ENCODE results near the gene TMEM184B. TPM values are rescaled to one million over a fixed set of nuclear protein-coding genes. Genes with fewer than 3 reads are reported as not detected.
"Not testable (repeated sequence)": the region's sequence is repeated elsewhere in the genome, so short reads cannot be mapped to it uniquely, and the experiment has no call there.

Gene TMEM184B
- total RNA-seq, 1 experiment from 2014 or later, result 89.7 TPM

GRCh38 chr22:38178605-38178937 is 94.2 kb downstream of the TMEM184B start:
- H3K9me3 Mint-ChIP-seq; H3K4me3 Mint-ChIP-seq; ATAC-seq; H3K27ac Mint-ChIP-seq; H3K27me3 Mint-ChIP-seq (ENCODE audit: low read depth); POLR2A ChIA-PET; DNase-seq (ENCODE audit: low spot score); H3K36me3 Mint-ChIP-seq: not testable (repeated sequence)
- peaks cover 26% of the 10 kb centered on the region for H3K4me1 Mint-ChIP-seq
- CTCF ChIA-PET, result interaction anchor here (1.2 to 1.4 kb wide), 3 partner anchors 23 to 126 kb away, joined by 3 to 6 read pairs (median 6); partner anchors contain the start of gene MAFF
- 0 out of 2 replicates have a peak, but pooled peaks have one; percentile 22 for TF ChIP-seq ZNF121 (CRISPR knock-in tag; IDR thresholded peaks at IDR 0.05)

- Mint-ChIP-seq H3K4me3 (no peak overlapping the region), H3K27ac (peak overlapping the region; percentile 68), H3K9me3 (no peaks in the 10 kb centered on the region), H3K4me1 (peaks cover 30% of the 10 kb centered on the region), H3K27me3 (ENCODE audit: low read depth) (no peaks in the 10 kb centered on the region), H3K36me3 (no peaks in the 10 kb centered on the region)
- DNase-seq (ENCODE audit: low spot score) (no peak), ATAC-seq (no peak)
- ChIA-PET POLR2A (no interaction called here), CTCF (interaction anchor here (1.2 to 5.3 kb wide), 4 partner anchors 24 to 126 kb away, joined by 3 to 23 read pairs (median 6); partner anchors contain the start of gene MAFF)
- peak; percentile 61 for TF ChIP-seq GABPB1 (CRISPR knock-in tag; IDR thresholded peaks at IDR 0.05)
- no peak for TF ChIP-seq HMGA2 (CRISPR knock-in tag; IDR thresholded peaks at IDR 0.05)
These were observed 94.7 kb downstream of the TMEM184B start for GRCh38 chr22:38177926-38178604.

GRCh38 chr22:38177571-38177925 is 95.3 kb downstream of the TMEM184B start:
- CTCF ChIA-PET, result interaction anchor here (1.4 to 5.3 kb wide), 3 partner anchors 24 to 125 kb away, joined by 3 to 23 read pairs (median 6); partner anchors contain the start of gene MAFF
- Mint-ChIP-seq H3K27ac (peak overlapping the region; percentile 68), H3K4me1 (peaks cover 34% of the 10 kb centered on the region)
- DNase-seq (ENCODE audit: low spot score); H3K9me3 Mint-ChIP-seq; ATAC-seq; H3K4me3 Mint-ChIP-seq; H3K36me3 Mint-ChIP-seq; H3K27me3 Mint-ChIP-seq (ENCODE audit: low read depth); POLR2A ChIA-PET: not testable (repeated sequence)

GRCh38 chr22:38177044-38177443 is 95.8 kb downstream of the TMEM184B start:
- TF ChIP-seq ZNF396 (CRISPR knock-in tag; IDR thresholded peaks at IDR 0.05; ENCODE audit: borderline replicate concordance) (no peak), ZBTB21 (CRISPR knock-in tag; IDR thresholded peaks at IDR 0.05; ENCODE audit: borderline replicate concordance) (no peak), ATF1 (CRISPR knock-in tag; IDR thresholded peaks at IDR 0.05) (no peak), ERG (CRISPR knock-in tag; IDR thresholded peaks at IDR 0.05) (no peak)
- no peak overlapping the region for H3K27ac Mint-ChIP-seq
- no peaks in the 10 kb centered on the region for H3K9me3 Mint-ChIP-seq
- H3K4me1 Mint-ChIP-seq, result peaks cover 34% of the 10 kb centered on the region
- ChIA-PET POLR2A (interaction anchor here (0.6 kb wide), 1 partner anchor 20 kb away, joined by 3 read pairs; no protein-coding TSS in a partner anchor), CTCF (interaction anchor here (1.0 to 5.3 kb wide), 2 partner anchors 63 to 75 kb away, joined by 3 to 23 read pairs; no protein-coding TSS in a partner anchor)
- DNase-seq (ENCODE audit: low spot score), result no peak
- ATAC-seq, result no peak
- H3K4me3 Mint-ChIP-seq, result no peak overlapping the region
- no peaks in the 10 kb centered on the region for H3K27me3 Mint-ChIP-seq (ENCODE audit: low read depth)
- no peaks in the 10 kb centered on the region for H3K36me3 Mint-ChIP-seq

- no peaks in the 10 kb centered on the region for H3K27me3 Mint-ChIP-seq (ENCODE audit: low read depth)
- ChIA-PET POLR2A (interaction anchor here (0.6 kb wide), 1 partner anchor 21 kb away, joined by 3 read pairs; no protein-coding TSS in a partner anchor), CTCF (interaction anchor here (0.6 to 5.3 kb wide), 4 partner anchors 62 to 79 kb away, joined by 3 to 23 read pairs (median 4); no protein-coding TSS in a partner anchor)
- H3K4me3 Mint-ChIP-seq, result no peak overlapping the region
- ATAC-seq, result no peak
- H3K4me1 Mint-ChIP-seq, result peaks cover 30% of the 10 kb centered on the region
- no peak overlapping the region for H3K27ac Mint-ChIP-seq
- H3K9me3 Mint-ChIP-seq, result no peaks in the 10 kb centered on the region
- DNase-seq (ENCODE audit: low spot score), result no peak
- H3K36me3 Mint-ChIP-seq, result no peaks in the 10 kb centered on the region
- no peak for TF ChIP-seq ZNF138 (CRISPR knock-in tag; conservative IDR thresholded peaks at IDR 0.05)
- no peak for TF ChIP-seq ZNF423 (CRISPR knock-in tag; IDR thresholded peaks at IDR 0.05)
- no peak for TF ChIP-seq ATF3 (CRISPR knock-in tag; conservative IDR thresholded peaks at IDR 0.05)
- no peak for TF ChIP-seq AFF4 (CRISPR knock-in tag; IDR thresholded peaks at IDR 0.05; ENCODE audit: borderline replicate concordance)
- no peak for TF ChIP-seq ZNF416 (CRISPR knock-in tag; IDR thresholded peaks at IDR 0.05)
- TF ChIP-seq MLX (CRISPR knock-in tag; IDR thresholded peaks at IDR 0.05), result no peak
- TF ChIP-seq STAT6 (CRISPR knock-in tag; conservative IDR thresholded peaks at IDR 0.05; ENCODE audit: low read depth), result no peak
- no peak for TF ChIP-seq NFE2L1 (CRISPR knock-in tag; IDR thresholded peaks at IDR 0.05)
These were observed 96.6 kb downstream of the TMEM184B start for GRCh38 chr22:38176170-38176741.

Data from WTC11 (cell line).